Upper lobe of left lung (tissue), 4 donors: ENCODE data around the gene MEMO1.

ENCODE experiments used
- POLR2AphosphoS5 ChIP-seq, 2 donors: sonication (generic); formaldehyde crosslinking; IDR thresholded peaks; one replicate each; pipeline ENCODE4 v1.5.1; 2017; ENCODE audit warnings: antibody characterized with exemption in 2 of 2
- TF ChIP-seq, protein P1 (sequence below), 6 experiments: fragments of 450-650 bp in 4 of 6; fragments of 200-600 bp in 2 of 6; sonication (generic) in 2 of 6; IDR thresholded peaks; one replicate each; pipeline ENCODE4 v1.5.1; 2016 to 2019; ENCODE audit warnings: antibody characterized with exemption in 6 of 6

DNA sequence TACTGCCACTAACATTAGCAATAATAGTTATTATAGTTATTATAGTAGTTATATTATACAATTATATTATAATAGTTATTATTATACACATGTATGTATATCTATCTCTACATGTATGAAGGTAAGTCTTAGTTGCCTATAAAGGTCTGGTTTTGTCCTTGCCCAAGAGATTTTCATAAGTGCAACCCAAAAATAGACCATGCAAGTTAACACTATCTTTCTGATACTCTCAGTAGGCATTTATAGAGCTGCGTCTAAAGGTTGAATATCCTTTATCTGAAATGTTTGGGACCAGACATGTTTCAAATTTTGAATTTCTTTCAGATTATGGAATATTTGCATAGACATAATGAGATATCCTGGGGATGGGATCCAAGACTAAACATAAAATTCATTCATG is 175.4 kb downstream of the MEMO1 start:
- TF ChIP-seq POLR2AphosphoS5 (IDR thresholded peaks at IDR 0.05) = no peak
- TF ChIP-seq, protein P1, sequence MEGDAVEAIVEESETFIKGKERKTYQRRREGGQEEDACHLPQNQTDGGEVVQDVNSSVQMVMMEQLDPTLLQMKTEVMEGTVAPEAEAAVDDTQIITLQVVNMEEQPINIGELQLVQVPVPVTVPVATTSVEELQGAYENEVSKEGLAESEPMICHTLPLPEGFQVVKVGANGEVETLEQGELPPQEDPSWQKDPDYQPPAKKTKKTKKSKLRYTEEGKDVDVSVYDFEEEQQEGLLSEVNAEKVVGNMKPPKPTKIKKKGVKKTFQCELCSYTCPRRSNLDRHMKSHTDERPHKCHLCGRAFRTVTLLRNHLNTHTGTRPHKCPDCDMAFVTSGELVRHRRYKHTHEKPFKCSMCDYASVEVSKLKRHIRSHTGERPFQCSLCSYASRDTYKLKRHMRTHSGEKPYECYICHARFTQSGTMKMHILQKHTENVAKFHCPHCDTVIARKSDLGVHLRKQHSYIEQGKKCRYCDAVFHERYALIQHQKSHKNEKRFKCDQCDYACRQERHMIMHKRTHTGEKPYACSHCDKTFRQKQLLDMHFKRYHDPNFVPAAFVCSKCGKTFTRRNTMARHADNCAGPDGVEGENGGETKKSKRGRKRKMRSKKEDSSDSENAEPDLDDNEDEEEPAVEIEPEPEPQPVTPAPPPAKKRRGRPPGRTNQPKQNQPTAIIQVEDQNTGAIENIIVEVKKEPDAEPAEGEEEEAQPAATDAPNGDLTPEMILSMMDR (IDR thresholded peaks at IDR 0.05) = no peak
